Activated CD8-positive, alpha-beta memory T cell treated with anti-CD3 and anti-CD28 coated beads, Interleukin-2, amount 50 U/mL, for 1 hour (primary cell): ENCODE data around the gene MEIS1.

ENCODE experiments used
- DNase-seq: peaks from one replicate; pipeline ENCODE4 v3.0.0-alpha.2; 2020; ENCODE audit errors: extremely low read depth

MEIS1 gene

DNA sequence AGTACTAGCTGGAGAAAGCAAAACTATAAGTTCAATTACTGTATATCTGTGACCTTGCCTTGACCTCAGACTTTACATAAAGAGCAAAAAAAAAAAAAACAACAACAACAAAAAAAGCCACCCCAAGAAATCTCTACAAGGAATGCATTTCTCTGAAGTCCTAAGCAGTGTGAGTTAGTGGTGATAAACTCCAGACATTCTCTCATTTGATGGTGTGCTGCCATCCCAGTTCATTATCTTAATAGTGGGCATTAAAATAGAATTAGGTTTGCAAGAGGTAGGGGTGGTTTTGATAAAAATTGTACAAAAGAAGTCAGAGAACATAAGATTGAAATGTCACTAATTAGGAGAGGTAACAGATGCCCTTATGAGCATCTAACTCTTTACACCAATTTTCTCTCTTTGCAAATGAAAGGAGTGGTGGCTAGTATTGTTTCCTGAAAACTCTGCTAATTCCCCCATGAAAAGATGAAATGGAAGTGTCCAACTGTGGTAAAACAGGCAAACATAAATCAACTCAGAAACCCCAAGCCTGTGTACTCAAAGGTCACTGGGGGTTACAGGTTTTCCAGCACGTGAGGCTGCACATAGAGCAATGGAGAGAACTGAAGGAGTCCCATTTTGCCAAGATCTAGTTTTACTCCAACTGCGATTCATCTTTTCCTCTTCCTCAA, 131.9 kb downstream of the MEIS1 start:
- no peak for DNase-seq

DNA sequence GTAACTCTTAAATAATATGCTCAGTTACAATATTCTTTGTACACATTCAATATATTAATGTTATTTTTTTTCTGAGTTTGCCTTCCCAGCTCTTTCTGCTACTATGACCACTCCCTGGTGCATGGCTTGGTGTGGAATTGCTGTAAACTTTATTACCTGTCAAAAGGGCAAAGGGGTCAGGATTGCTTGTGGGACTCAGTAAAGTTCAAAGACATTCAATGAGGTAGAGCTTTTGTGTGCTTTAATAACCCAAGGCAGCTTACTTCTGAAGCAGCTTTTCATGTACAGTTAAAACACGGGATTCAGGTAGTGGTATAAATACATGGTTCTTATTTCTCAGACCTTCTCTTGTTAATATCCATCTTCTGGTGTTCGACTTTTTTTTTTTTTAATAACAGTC, 132.8 kb downstream of the MEIS1 start:
- DNase-seq: no peak

DNA sequence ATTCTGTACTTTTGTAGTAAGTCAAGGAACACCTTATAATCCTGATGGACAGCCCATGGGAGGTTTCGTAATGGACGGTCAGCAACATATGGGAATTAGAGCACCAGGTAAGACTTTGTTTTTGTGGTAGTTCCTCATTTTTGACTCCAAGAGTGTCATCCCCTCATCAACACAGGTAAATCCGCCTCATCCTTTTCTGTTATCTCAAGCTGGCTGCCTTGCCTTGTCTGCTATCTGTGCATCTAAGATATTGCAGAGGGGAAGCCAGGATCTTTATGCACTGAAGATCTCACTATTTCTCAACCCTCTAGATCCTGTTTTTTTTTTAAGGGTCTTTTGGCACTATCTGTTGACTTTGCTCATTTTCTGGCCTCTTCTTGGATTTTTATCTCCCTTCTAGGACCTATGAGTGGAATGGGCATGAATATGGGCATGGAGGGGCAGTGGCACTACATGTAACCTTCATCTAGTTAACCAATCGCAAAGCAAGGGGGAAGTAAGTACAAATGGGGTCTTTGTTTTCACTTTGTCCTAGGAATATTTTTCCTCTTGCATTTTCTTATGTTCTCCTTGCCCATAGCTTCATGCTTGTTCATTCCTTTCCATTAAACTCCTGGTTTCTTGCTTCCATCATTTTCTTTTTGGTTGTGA, 133.8 kb downstream of the MEIS1 start:
- no peak for DNase-seq

DNA sequence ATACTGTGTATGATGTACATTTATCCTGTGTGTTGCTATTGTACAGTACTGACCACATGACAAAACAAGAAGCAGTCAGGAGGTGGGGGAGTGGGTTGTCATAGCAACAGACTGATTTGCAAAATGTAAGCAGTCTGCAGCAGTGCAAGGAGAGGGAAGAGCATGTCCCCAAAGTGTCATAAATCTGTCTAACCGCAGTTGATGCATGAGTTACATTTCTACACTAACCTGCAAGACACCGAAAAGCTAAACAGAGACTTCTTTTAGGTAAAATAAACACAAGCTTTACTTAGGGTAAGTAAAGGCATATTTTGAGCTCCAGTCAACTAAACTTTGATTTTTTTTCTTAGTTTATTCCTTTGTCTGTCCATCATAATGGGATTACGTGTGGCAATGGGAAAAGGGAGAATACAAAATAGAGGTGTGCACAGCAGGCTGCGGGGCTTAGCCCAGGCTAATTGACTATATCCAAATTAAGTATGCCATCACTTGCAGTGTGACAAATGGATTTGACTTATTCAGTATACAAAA, 134.5 kb downstream of the MEIS1 start:
- no peak for DNase-seq

DNA sequence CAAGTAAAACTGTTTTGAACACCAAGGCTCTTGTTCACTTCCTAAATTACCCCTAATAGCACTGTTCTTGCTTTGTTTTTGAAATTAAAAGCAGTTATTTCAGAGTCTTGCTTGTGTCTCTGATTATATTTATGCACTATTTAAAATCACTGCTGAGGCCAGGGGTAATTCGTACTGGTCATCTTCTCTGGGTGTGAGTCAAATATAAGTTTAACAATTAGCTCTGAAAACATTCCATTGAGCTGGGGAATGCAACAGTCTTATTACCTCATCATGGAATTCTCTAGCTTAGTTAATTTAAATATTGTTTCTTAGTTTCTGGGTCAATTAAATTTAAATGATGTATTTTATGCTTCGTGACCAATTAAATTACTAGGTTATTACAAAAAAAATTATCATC, 135.0 kb downstream of the MEIS1 start:
- DNase-seq: no peak

DNA sequence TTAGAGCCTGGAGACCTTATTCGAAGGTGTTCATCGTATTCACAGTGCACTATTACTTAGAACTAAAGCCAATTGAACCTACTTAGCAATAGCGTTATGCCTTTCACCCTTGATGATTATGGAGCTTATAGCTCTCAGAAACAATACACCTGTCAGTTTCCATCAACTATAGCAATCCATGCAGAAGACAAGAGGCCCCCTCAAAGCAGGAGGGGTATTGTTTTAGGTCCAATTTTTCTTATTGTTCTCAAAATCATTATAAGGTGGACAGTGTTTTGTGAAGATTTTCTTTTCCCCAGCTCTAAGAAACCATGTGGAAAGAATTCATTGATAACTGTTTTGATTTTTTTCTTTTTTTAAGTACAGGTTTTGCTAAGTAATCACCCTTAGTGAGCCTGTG, 135.5 kb downstream of the MEIS1 start:
- no peak for DNase-seq

DNA sequence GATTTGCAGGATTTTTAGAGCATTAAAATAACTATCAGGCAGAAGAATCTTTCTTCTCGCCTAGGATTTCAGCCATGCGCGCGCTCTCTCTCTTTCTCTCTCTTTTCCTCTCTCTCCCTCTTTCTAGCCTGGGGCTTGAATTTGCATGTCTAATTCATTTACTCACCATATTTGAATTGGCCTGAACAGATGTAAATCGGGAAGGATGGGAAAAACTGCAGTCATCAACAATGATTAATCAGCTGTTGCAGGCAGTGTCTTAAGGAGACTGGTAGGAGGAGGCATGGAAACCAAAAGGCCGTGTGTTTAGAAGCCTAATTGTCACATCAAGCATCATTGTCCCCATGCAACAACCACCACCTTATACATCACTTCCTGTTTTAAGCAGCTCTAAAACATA, 137.0 kb downstream of the MEIS1 start:
- DNase-seq: no peak

DNA sequence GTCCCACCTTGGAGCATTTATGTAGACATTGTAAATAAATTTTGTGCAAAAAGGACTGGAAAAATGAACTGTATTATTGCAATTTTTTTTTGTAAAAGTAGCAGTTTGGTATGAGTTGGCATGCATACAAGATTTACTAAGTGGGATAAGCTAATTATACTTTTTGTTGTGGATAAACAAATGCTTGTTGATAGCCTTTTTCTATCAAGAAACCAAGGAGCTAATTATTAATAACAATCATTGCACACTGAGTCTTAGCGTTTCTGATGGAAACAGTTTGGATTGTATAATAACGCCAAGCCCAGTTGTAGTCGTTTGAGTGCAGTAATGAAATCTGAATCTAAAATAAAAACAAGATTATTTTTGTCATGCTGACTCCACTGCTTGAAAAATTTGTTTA, 137.5 kb downstream of the MEIS1 start:
- no peak for DNase-seq

DNA sequence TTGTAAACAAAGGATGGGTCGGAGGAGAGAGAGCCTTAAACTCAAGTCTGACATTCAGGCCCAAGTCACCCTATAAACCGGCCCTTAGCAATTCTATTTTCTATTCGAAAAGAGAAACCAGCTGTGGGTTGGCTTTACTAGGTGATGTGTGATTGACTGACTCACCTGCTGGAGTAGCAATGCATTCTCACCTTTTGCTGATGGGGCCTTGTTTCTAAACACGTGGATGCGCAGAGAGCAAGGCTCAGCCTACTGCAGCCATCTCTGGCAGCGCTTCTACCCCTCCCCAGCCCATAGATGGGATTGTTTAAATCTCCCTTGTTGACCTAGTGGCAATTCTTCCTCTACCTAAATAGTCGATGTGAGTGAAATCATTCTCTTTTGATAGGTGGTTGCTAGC, 138.5 kb downstream of the MEIS1 start:
- no peak for DNase-seq

DNA sequence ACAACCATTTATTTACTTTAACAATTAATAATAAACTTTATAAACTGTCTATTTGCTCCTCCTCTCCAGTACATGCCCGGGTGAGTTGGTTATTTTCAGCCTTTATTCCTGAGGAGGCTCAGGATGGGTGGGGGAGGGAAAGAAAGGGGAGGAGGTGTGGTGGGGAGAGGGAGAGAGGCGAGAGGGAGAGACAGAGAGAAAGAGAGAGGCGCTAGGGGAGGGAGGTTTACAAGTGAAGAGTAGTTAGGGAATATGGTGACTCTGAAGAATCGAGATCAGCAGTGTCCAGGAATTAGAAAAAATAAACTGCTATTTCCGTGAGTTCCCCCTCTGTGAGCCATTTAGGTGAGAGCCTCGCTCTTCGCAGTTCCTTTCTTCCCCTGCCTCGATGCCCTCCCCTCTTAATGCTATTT, 138.9 kb downstream of the MEIS1 start:
- no peak for DNase-seq

DNA sequence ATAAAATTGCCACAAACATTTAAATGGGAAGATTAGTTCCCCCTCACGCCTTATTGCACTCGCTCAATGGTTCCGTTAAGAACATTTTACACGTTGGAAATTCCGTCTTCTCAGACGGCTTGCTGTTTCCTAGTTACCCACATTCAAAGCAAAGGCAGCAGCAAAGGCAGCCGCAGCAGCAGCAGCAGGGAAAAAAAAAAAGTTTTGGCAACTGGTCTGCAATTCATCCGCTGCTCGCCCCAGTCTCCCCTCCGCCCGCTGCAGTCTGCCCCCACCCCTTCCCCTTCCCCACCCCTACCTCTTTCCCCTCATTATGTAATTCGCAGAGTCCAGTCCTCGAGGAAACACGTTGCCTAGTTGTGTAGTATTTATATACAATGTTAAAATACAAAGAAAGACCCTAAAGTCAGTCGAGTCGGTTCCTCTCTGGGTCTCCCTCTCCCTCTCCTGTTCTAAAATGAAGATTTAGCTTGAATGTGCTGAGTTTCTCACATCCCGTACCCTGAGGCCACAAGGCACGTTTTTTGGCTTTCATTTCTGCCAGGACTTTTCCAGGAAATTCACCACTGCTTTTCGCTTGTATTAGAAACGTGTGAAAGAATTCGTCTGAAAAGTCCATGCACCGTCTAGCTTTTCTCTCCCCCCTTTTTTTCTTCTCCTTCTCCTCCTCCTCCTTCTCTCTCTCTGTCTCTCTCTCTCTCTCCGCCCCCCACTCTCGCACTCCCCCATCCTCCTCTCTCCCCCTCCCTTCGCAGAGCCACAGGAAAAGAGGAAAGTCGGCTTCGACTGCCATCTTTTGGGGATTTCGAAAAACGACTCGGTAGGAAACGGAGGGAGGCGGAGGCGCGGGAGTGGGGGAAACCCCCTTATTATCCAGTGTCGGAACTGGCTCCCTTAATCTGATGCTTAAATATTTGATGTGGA, 140.0 kb downstream of the MEIS1 start:
- DNase-seq: no peak

DNA sequence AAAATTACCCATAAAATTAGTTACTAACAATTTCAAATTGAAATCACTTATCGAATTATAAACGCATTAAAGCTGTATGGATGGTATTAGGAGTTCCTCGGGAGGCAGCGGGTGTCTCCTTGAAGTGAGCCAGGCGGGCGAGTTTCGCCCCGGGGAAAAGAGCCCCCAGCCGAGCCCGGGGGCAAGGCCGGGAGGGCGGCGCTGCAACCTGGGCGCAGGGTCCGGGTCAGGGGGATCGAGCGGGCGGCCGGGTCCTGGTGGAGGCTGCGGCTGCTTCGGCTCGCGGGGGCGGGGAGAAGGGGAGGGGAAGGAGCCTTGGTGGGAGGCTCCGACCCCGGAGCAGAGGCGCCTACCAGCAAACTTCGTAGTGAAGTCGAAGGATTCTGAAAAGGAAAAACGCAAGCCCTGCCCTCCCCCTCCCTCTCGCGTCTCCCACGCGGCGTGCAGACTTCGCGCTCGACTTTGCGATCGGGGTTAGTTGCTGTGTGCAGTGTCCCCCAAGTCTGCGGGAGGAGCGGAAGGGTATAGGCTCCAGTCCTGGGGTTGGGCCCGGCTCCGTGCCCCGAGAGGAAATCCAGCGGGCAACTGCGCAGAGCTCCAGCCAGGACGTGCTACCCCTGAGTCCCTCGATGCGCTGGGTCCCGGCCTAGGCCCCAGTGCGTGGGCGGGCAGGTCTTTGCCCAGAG, 140.8 kb downstream of the MEIS1 start:
- no peak for DNase-seq

DNA sequence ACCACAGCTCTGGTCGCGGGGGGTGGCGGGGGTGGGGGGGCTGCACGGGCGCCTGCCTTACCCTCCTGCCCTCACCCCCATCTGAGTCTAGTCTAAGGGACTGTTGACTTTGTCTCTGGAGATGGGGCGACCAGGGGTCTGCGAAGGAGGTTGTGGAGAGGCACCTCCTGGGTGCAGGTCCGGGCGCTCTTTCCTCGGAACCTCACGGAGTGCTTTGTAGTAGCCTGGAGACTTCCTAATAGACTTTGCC, 141.3 kb downstream of the MEIS1 start:
- DNase-seq: no peak

DNA sequence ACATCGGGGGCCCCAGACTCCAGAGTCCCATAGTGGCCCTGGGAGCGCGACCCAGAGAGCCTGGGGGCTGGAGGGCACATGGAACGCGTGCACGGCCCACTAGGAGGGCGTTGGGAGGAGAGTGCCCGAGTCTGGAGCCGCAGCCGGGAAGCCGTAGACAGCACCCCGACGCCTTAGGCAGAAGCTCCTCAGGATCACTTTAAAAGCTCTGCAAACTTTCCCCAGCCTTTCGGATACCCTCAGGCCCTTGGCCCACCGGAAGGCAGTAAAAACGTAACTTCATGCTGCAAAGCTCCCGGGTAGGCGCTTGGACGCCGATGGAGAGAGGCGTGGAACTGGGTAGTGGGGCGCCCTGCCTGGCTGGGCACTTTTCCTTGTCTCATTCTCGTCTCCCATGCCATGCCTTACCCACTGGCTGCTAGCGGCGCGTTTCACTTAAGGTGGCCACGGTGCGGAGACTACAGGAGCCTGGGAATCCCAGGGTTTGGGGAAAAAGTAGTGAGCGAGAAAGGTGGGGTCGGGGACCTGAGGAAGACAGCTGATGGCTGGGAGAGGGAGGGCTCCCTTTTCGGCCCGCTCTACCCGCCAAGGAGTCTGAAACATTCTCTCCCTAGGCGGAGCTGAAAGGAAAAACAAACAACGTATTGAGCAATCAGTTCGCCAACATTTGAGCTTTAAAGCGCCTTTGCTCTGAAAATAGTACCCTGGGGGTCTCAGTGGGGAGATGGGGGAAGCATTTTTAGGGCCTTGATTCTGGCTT, 141.8 kb downstream of the MEIS1 start:
- no peak for DNase-seq

DNA sequence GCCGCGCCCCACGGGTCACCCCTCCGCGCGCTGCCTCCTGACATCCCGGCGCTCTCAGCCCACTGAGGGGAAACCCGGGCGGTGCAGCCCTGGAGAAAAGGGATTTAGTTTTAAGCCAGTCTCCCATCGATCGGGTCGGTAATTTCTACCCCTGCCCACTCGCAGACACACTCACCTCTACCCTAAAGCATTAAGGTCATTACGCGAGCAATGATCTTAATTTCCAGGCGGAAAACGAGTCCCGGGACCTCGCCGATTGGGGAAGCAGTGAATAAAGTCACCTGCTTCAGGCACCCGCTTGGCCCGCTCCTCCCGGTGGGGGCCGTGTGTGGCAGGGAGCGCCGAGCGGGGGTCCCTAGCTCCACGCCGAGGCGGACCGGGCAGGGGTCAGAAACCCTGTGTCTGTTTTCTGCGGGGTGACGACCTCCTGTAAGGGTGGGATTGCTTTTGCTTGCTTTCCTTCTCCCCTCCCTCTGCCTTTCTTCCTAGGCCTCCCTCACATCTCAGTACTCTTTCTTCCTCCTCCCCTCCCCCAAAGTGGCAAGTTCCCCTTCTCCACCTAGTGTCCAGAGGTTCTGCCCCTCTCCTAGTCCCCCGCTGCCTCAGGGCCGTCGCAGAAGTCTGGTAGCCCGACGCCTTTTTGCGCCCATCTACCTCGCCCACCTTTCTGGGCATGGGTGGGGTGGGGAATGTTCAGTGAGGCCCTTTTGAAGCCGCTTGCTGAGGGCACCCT, 142.6 kb downstream of the MEIS1 start:
- DNase-seq: no peak

DNA sequence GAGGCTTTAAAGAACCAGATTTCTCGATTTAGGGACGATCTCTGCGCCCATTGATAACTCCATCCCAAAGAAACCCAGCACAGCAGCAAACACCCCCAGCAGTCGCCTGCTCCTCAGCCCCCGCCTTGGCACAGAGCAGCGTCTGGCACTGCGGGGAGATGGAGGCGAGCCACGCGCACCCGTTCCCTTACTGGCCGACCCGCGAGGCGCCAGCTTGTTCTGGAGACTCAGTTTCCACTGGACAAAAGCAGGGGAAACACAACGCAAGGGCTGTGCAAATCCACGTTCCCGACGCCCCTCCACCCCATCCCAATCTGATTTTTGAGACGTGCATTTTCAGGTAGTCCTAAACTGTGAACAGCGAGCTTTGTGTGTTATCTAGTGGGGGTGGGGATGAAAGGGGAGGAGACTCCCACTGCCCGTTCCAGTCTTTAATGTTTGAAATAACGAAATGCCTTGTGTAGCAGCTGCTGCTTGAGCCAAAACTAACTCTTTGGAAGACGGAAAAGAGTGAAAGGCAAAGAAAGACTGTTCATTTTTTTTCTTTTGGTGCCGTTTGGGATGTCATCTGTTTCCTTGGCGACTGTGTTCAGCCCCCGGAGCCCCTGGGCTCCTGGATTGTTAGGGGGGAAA, 143.2 kb downstream of the MEIS1 start:
- DNase-seq: no peak

DNA sequence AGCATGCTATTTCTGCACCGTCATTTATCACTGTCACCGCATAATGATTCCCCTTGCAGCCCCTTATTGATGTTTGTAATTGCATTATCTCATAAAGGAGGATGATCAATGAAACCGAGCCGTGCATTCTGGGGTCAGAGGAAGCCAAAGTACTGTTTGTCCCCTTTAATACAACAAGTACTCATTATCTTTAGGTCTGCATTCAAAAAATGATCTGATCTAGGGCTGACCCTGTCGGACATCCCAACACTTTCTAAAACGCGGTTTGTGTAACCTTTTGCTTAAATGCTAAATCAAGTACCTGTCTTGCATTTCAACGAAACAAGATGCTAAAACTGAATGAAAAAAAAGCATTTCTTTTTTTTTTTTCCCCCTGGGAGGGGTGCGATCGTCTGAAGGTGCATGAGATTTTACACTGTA, 143.8 kb downstream of the MEIS1 start:
- DNase-seq: no peak

DNA sequence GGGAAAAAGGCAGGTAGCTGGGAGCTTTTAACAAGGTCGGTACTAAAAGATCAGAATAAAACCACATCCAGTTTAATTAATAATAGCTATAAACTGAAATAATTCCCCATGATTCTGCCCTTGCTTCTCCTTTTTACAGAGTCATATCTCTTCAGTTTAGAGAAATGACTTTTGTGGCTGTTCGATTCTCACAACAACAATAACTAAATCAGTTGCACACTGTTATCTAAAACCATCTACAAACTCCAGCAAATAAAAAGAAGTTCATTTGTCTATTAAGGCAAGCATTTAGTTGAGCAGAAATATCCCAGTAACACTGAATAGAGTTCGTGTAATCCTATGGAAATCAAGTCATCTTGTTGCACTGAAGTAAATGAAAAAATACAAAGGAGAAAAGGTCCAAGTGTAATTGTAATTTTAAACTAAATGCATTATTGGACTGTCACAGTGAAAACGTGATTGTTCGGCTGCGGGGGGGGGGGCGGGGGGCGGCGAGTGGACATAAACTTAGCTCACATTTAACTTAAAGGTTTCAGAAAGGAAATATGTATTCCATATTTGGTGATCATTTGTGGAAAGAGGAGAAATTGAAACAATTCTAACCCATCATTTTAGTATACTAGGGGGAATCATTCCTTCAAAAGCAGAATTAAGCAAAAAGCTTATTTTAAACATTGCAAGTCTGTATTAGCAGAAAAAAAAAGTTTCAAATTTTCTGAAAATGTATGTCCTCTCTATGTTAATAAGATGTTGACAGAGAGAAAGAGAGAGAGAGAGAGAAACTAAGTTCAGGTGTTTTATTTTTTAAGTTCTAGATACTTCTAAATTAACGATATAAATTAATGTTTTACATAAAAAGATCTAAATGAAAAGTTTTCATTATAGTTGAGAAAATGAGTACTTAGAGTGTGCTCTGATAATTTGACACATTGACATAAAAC, 144.5 kb downstream of the MEIS1 start:
- no peak for DNase-seq
